ENCODE results near the gene DYNLT1. TPM values are rescaled to one million over a fixed set of nuclear protein-coding genes. Genes with fewer than 3 reads are reported as not detected.

The DYNLT1 gene
- total RNA-seq, 4 donors from 2014 or later = 83.9 to 125 (median 113) TPM

- H3K4me3 ChIP-seq = no peak overlapping the region
- no peak for ATAC-seq
- H3K4me1 ChIP-seq = no peaks in the 10 kb centered on the region
- no peaks in the 10 kb centered on the region for H3K9me3 ChIP-seq
- H3K27ac ChIP-seq = no peak overlapping the region
- H3K27me3 ChIP-seq = no peaks in the 10 kb centered on the region
- peaks cover 0 to 91% of the 10 kb centered on the region in 2 donors for H3K36me3 ChIP-seq
- WGBS, 2 donors (ENCODE audit: low coverage in 1 of 2) = 83 to 100% methylated on average over 2 to 3 of the region's 4 CpGs
- TF ChIP-seq EP300 (IDR thresholded peaks at IDR 0.05) (no peak), CTCF (IDR thresholded peaks at IDR 0.05) (no peak), POLR2A (IDR thresholded peaks at IDR 0.05) (no peak), POLR2AphosphoS5 (IDR thresholded peaks at IDR 0.05) (no peak)
These were observed 47.0 kb downstream of the DYNLT1 start for GRCh38 chr6:158597565-158597964.

GRCh38 chr6:158596861-158597260, 47.7 kb downstream of the DYNLT1 start:
- H3K9me3 ChIP-seq = no peaks in the 10 kb centered on the region
- H3K27me3 ChIP-seq = no peaks in the 10 kb centered on the region
- no peaks in the 10 kb centered on the region for H3K4me1 ChIP-seq
- H3K27ac ChIP-seq = no peak overlapping the region
- H3K36me3 ChIP-seq = peaks cover 0 to 96% of the 10 kb centered on the region in 2 donors
- no peak overlapping the region for H3K4me3 ChIP-seq
- TF ChIP-seq CTCF (IDR thresholded peaks at IDR 0.05) = no peak
- no peak for TF ChIP-seq POLR2AphosphoS5 (IDR thresholded peaks at IDR 0.05)
- no peak for TF ChIP-seq POLR2A (IDR thresholded peaks at IDR 0.05)
- no peak for TF ChIP-seq EP300 (IDR thresholded peaks at IDR 0.05)
- no peak for ATAC-seq
- WGBS, 2 donors (ENCODE audit: low coverage in 1 of 2) = 65 to 82% methylated on average over 3 to 6 of the region's 6 CpGs

- H3K27me3 ChIP-seq = no peaks in the 10 kb centered on the region
- no peak overlapping the region for H3K4me3 ChIP-seq
- no peak for ATAC-seq
- TF ChIP-seq POLR2A (IDR thresholded peaks at IDR 0.05) (no peak), EP300 (IDR thresholded peaks at IDR 0.05) (no peak), CTCF (IDR thresholded peaks at IDR 0.05) (no peak), POLR2AphosphoS5 (IDR thresholded peaks at IDR 0.05) (no peak)
- no peaks in the 10 kb centered on the region for H3K9me3 ChIP-seq
- no peak overlapping the region for H3K27ac ChIP-seq
- peaks cover 0 to 100% of the 10 kb centered on the region in 2 donors for H3K36me3 ChIP-seq
- WGBS, 2 donors (ENCODE audit: low coverage in 1 of 2) = 76 to 98% methylated on average over 5 of the region's 5 CpGs
- no peaks in the 10 kb centered on the region for H3K4me1 ChIP-seq
These were observed 49.3 kb downstream of the DYNLT1 start for GRCh38 chr6:158595223-158595622.

- peaks cover 0 to 100% of the 10 kb centered on the region in 2 donors for H3K36me3 ChIP-seq
These were observed 50.9 kb downstream of the DYNLT1 start for GRCh38 chr6:158593670-158594069.

More at GRCh38 chr6:158593670-158594069, 50.9 kb downstream of the DYNLT1 start:
- no peak overlapping the region for H3K27ac ChIP-seq
- TF ChIP-seq POLR2A (IDR thresholded peaks at IDR 0.05) (no peak), CTCF (IDR thresholded peaks at IDR 0.05) (no peak), EP300 (IDR thresholded peaks at IDR 0.05) (no peak), POLR2AphosphoS5 (IDR thresholded peaks at IDR 0.05) (no peak)
- no peaks in the 10 kb centered on the region for H3K4me1 ChIP-seq
- H3K4me3 ChIP-seq = no peak overlapping the region
- no peaks in the 10 kb centered on the region for H3K27me3 ChIP-seq
- no peaks in the 10 kb centered on the region for H3K9me3 ChIP-seq
- ATAC-seq = no peak
- 89 to 97% methylated on average over 3 of the region's 3 CpGs for WGBS, 2 donors (ENCODE audit: low coverage in 1 of 2)

Measured in gastroesophageal sphincter (tissue), 4 donors.